ENCODE measurements around the gene RBM47. TPM values are rescaled to one million over a fixed set of nuclear protein-coding genes. Genes with fewer than 3 reads are reported as not detected.

Gene RBM47
- total and polyA plus RNA-seq, 10 of the 15 experiments (the other 5 are each of a cell fraction or from before 2014, with no cell fraction given): 7.9 to 45.0 (median 28.7) TPM

DNA sequence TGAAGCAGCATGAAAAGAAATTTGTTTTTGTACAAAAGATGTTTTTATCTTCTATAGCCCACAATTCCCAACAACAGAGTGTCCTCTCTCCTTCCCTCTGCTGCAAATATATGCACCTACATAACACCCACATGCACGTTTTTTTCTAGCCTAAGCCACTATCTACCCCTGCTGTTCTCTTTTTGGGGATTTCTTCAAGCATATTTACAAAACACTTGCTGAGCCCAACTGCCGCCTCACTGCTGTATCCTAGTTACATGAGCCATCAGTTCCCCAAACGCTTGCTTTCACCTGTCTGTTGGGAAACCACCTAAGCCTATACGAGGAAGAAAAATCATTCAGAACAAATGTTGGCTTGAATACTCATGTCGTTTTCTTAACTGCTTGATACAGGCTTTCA is 167.3 kb downstream of the RBM47 start (continued):
- no peak for TF ChIP-seq BMI1 (IDR thresholded peaks at IDR 0.05; ENCODE audit: borderline replicate concordance)
- TF ChIP-seq POLR2AphosphoS2 (IDR thresholded peaks at IDR 0.05; ENCODE audit: low read depth, low read length): no peak
- TF ChIP-seq ZZZ3 (IDR thresholded peaks at IDR 0.05; ENCODE audit: control insufficient read depth, insufficient read length, low read depth): no peak
- no peak for TF ChIP-seq ZNF687 (IDR thresholded peaks at IDR 0.05)
- TF ChIP-seq PAX8 (IDR thresholded peaks at IDR 0.05): no peak
- TF ChIP-seq ZNF207 (IDR thresholded peaks at IDR 0.05; ENCODE audit: borderline replicate concordance): 0 out of 2 replicates have a peak, but pooled peaks have one; percentile 47
- no peak for TF ChIP-seq NFYB (IDR thresholded peaks at IDR 0.05; ENCODE audit: insufficient read depth, low read depth, low read length)
- TF ChIP-seq, protein P1, sequence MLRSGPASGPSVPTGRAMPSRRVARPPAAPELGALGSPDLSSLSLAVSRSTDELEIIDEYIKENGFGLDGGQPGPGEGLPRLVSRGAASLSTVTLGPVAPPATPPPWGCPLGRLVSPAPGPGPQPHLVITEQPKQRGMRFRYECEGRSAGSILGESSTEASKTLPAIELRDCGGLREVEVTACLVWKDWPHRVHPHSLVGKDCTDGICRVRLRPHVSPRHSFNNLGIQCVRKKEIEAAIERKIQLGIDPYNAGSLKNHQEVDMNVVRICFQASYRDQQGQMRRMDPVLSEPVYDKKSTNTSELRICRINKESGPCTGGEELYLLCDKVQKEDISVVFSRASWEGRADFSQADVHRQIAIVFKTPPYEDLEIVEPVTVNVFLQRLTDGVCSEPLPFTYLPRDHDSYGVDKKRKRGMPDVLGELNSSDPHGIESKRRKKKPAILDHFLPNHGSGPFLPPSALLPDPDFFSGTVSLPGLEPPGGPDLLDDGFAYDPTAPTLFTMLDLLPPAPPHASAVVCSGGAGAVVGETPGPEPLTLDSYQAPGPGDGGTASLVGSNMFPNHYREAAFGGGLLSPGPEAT (IDR thresholded peaks at IDR 0.05; ENCODE audit: low read depth): peak; percentile 94
- no peak for TF ChIP-seq ZNF217 (IDR thresholded peaks at IDR 0.05)
- no peak for TF ChIP-seq CREM (IDR thresholded peaks at IDR 0.05; ENCODE audit: low read depth)
- TF ChIP-seq CEBPB (IDR thresholded peaks at IDR 0.05; ENCODE audit: borderline replicate concordance in 1 of 2, low read depth in 2 of 2, low read length in 2 of 2): no peak
- TF ChIP-seq ZNF384 (IDR thresholded peaks at IDR 0.05; ENCODE audit: borderline replicate concordance, low read depth, low read length): peak; percentile 79; the same call in 1 of the 2 replicates
- TF ChIP-seq ETV6 (conservative IDR thresholded peaks at IDR 0.05 in 1 of 2, IDR thresholded peaks at IDR 0.05 in 1 of 2; ENCODE audit: borderline replicate concordance in 1 of 2, low read depth in 1 of 2): peak in 1 of 2 experiments; percentile 19; a peak in 1 of 4 replicates
- no peak for TF ChIP-seq HCFC1 (IDR thresholded peaks at IDR 0.05; ENCODE audit: low read length)
- TF ChIP-seq RFX5 (IDR thresholded peaks at IDR 0.05; ENCODE audit: low read depth, low read length): no peak
- no peak for TF ChIP-seq SMARCA5 (IDR thresholded peaks at IDR 0.05)
- TF ChIP-seq POLR2A (IDR thresholded peaks at IDR 0.05; ENCODE audit: low read depth, low read length): no peak
- TF ChIP-seq, protein P2, sequence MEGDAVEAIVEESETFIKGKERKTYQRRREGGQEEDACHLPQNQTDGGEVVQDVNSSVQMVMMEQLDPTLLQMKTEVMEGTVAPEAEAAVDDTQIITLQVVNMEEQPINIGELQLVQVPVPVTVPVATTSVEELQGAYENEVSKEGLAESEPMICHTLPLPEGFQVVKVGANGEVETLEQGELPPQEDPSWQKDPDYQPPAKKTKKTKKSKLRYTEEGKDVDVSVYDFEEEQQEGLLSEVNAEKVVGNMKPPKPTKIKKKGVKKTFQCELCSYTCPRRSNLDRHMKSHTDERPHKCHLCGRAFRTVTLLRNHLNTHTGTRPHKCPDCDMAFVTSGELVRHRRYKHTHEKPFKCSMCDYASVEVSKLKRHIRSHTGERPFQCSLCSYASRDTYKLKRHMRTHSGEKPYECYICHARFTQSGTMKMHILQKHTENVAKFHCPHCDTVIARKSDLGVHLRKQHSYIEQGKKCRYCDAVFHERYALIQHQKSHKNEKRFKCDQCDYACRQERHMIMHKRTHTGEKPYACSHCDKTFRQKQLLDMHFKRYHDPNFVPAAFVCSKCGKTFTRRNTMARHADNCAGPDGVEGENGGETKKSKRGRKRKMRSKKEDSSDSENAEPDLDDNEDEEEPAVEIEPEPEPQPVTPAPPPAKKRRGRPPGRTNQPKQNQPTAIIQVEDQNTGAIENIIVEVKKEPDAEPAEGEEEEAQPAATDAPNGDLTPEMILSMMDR (IDR thresholded peaks at IDR 0.05 in 2 of 3, conservative IDR thresholded peaks at IDR 0.05 in 1 of 3; ENCODE audit: control insufficient read depth in 2 of 3, extremely low read depth in 1 of 3, insufficient read depth in 1 of 3, low read depth in 3 of 3, low read length in 3 of 3): peak in 2 of 3 experiments; percentile 5 to 40; a peak in 3 of 6 replicates
- TF ChIP-seq EP300 (IDR thresholded peaks at IDR 0.05; ENCODE audit: borderline replicate concordance in 1 of 2, control insufficient read depth in 1 of 2, low read depth in 2 of 2, low read length in 2 of 2): peak; percentile 48 to 87; a peak in 3 of 4 replicates
- no peak for TF ChIP-seq HDAC6 (IDR thresholded peaks at IDR 0.05; ENCODE audit: unreplicated experiment)
- TF ChIP-seq ZNF622 (IDR thresholded peaks at IDR 0.05): no peak
- TF ChIP-seq SRF (IDR thresholded peaks at IDR 0.05; ENCODE audit: low read depth in 2 of 2, low read length in 2 of 2): no peak
- no peak for TF ChIP-seq WRNIP1 (IDR thresholded peaks at IDR 0.05; ENCODE audit: borderline replicate concordance, low read depth, low read length)
- no peak for TF ChIP-seq NR2C1 (IDR thresholded peaks at IDR 0.05)
- TF ChIP-seq EED (IDR thresholded peaks at IDR 0.05; ENCODE audit: low read depth): 0 out of 2 replicates have a peak, but pooled peaks have one; percentile 29

All from GM12878 (cell line).